ENCODE measurements around the gene LSMEM2. TPM values are rescaled to one million over a fixed set of nuclear protein-coding genes. Genes with fewer than 3 reads are reported as not detected.

LSMEM2 gene
- polyA plus RNA-seq, 1 experiment: not detected

DNA sequence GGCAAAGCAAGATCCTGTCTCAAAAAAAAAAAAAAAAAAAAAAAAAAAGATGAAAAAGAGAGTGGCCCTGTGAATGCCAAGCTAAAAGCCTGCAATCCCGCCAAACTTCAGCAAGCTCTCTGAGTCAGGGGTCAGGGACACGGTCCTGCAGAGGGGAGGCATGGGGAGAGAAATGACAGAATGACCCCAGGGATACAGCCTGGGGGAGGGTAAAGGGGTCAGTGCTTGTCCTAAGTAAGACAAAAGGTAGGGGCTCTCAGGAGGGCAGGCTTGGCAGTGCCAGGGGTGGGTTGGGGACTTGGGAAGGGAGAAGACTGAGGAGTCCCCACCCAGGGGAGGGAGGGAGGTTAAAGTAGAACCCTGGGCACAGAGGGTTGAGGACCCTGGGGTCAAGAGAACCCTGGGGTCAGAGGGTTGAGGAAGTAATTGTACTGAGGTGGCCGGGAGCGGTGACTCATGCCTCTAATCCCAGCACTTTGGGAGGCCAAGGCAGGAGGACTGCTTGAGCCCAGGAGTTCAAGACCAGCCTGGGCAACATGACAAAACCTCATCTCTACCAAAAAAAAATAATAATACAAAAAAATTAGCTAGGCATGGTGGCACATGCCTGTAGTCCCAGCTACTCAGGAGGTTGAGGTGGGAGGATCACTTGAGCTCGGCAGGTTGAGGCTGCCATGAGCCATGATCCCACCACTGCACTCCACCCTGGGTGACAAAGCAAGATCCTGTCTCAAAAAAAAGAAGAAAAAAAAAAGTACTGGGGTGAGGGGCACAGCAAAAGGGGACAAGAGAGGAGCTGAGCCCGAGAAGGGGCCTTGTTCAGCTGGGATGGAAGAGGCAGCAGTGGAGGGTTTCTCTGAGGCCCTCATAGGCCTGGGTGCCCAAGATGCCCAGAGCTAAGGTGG, 15.2 kb upstream of the LSMEM2 start:
- no peak overlapping the region for H3K4me3 ChIP-seq (ENCODE audit: low read depth, low read length)
- DNase-seq (ENCODE audit: low read depth): no peak
- H3K36me3 ChIP-seq (ENCODE audit: control insufficient read depth, insufficient read depth, low read length): peaks cover 4% of the 10 kb centered on the region; the same call in 1 of the 2 replicates
- POLR2A ChIA-PET: no interaction called here
- CTCF ChIA-PET: interaction anchor here (0.7 to 4.9 kb wide), 10 partner anchors 8 to 69 kb away, joined by 3 to 58 read pairs (median 6); partner anchors contain the start of gene SEMA3B
- TF ChIP-seq, protein P1, sequence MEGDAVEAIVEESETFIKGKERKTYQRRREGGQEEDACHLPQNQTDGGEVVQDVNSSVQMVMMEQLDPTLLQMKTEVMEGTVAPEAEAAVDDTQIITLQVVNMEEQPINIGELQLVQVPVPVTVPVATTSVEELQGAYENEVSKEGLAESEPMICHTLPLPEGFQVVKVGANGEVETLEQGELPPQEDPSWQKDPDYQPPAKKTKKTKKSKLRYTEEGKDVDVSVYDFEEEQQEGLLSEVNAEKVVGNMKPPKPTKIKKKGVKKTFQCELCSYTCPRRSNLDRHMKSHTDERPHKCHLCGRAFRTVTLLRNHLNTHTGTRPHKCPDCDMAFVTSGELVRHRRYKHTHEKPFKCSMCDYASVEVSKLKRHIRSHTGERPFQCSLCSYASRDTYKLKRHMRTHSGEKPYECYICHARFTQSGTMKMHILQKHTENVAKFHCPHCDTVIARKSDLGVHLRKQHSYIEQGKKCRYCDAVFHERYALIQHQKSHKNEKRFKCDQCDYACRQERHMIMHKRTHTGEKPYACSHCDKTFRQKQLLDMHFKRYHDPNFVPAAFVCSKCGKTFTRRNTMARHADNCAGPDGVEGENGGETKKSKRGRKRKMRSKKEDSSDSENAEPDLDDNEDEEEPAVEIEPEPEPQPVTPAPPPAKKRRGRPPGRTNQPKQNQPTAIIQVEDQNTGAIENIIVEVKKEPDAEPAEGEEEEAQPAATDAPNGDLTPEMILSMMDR (IDR thresholded peaks at IDR 0.05; ENCODE audit: insufficient read depth, low read depth, low read length): no peak
- no peaks in the 10 kb centered on the region for H3K27me3 ChIP-seq (ENCODE audit: control insufficient read depth, insufficient read depth, low read length)

DNA sequence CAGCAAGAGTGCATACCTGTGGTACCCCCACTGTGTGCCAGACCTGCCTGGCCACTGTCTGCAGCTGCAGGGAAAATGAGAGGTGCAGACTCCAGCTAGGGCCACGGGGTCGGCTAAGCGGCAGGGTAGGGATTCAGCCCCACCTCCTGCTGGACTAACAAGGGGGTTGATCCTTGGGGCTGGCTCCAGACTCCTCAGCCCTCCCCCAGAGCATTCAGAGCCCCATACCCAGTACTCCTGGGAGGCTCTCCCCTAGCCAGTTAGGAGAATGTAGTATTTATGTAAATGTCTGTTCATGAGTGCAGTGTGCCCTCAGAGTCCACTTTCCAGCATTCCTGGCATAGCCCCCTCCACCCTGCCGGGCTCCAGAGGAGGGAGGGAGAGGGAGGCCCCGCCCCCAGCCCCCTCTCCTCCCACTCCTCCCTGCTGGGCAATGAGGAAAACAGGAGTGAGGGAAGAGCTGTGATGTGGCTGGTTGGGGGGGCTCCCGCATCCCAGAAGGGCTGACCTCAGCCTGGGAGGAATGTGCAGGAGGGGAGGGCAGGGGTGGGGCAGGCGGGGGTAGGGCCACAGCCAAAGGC, 14.4 kb upstream of the LSMEM2 start:
- ChIA-PET CTCF (interaction anchor here (0.7 to 3.1 kb wide), 10 partner anchors 8 to 81 kb away, joined by 3 to 17 read pairs (median 6); partner anchors contain the start of gene ZMYND10), POLR2A (interaction anchor here (0.5 to 1.1 kb wide), 8 partner anchors 13 to 322 kb away, joined by 3 to 15 read pairs (median 5); partner anchors contain the start of gene GNAI2)
- Histone ChIP-seq H3K36me3 (ENCODE audit: control insufficient read depth, insufficient read depth, low read length) (0 out of 2 replicates have a peak, but pooled peaks cover 1% of the 10 kb centered on the region), H3K4me3 (ENCODE audit: low read depth, low read length) (no peak overlapping the region), H3K27me3 (ENCODE audit: control insufficient read depth, insufficient read depth, low read length) (no peaks in the 10 kb centered on the region)
- peak; percentile 89 for DNase-seq (ENCODE audit: low read depth)
- TF ChIP-seq, protein P1 (IDR thresholded peaks at IDR 0.05; ENCODE audit: insufficient read depth, low read depth, low read length): no peak; the same call in 1 of the 2 replicates

DNA sequence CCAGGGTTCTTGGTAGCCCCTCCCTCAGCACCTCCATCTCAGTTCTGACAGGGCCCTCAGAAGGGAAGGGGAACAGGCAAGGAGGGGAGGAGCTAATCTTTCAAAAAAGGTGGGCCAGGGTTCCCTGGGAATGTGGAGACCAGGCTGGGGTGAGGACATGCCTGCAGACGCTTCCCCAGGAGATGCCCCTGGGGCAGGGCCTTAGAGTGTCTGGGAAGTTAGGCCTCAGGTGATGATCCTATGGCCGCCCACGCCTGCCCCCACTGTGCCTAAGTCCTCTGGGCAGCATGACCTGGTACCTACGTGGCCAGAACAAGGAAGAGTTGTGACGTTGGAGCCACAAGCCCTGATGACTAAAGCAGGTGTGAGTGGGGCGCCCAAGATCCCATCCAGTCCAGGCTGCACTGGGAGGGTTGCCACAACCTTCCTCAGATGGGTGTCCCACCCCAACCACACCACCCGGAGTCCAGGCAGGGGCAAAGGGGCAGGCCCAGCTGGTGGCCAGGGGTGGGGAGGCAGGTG, 13.9 kb upstream of the LSMEM2 start:
- CTCF ChIA-PET: interaction anchor here (0.8 to 3.1 kb wide), 9 partner anchors 9 to 80 kb away, joined by 3 to 17 read pairs (median 6); partner anchors contain the start of gene ZMYND10
- no peak for DNase-seq (ENCODE audit: low read depth)
- Histone ChIP-seq H3K27me3 (ENCODE audit: control insufficient read depth, insufficient read depth, low read length) (no peaks in the 10 kb centered on the region), H3K36me3 (ENCODE audit: control insufficient read depth, insufficient read depth, low read length) (no peaks in the 10 kb centered on the region), H3K4me3 (ENCODE audit: low read depth, low read length) (no peak overlapping the region)
- POLR2A ChIA-PET: interaction anchor here (0.5 to 1.1 kb wide), 7 partner anchors 13 to 321 kb away, joined by 3 to 7 read pairs (median 5); partner anchors contain the start of gene GNAI2
- TF ChIP-seq, protein P1 (IDR thresholded peaks at IDR 0.05; ENCODE audit: insufficient read depth, low read depth, low read length): no peak

DNA sequence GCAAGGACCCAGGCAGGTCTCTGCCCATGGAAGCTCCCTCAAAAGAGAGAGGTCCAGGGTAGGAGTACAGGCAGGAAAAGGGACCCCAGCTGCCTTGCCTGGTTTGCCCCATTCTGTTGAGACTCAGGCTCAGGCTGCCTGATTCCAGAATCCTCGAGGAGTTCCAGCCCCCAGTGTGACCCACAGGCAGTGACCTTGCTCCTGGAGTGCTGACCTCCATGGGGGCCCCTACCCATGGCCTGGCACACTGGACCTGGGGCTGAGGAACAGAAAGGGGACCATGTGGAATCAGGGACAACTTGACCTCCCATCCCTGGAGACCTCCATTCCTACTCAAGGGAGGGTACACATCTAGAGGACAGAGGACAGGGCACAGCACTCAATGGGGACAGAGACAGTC, 13.3 kb upstream of the LSMEM2 start:
- DNase-seq (ENCODE audit: low read depth): no peak
- Histone ChIP-seq H3K4me3 (ENCODE audit: low read depth, low read length) (no peak overlapping the region), H3K27me3 (ENCODE audit: control insufficient read depth, insufficient read depth, low read length) (no peaks in the 10 kb centered on the region), H3K36me3 (ENCODE audit: control insufficient read depth, insufficient read depth, low read length) (no peaks in the 10 kb centered on the region; the same call in 1 of the 2 replicates)
- ChIA-PET POLR2A (no interaction called here), CTCF (interaction anchor here (1.4 to 3.1 kb wide), 7 partner anchors 10 to 80 kb away, joined by 3 to 23 read pairs (median 7); partner anchors contain the start of gene ZMYND10)
- TF ChIP-seq, protein P1 (IDR thresholded peaks at IDR 0.05; ENCODE audit: insufficient read depth, low read depth, low read length): no peak
